Heart right ventricle (tissue), 16 donors: ENCODE measurements around the gene POP5. TPM values are rescaled to one million over a fixed set of nuclear protein-coding genes. Genes with fewer than 3 reads are reported as not detected.

Experiments used
- ATAC-seq, 8 donors: fragments of 200-7000 bp; cut with Tn5 transposase; one replicate each; pipeline ENCODE4 v1.9.1; 2020; ENCODE audit warnings: mild to moderate bottlenecking in 8 of 8, moderate library complexity in 8 of 8, moderate number of reproducible peaks in 1 of 8
- DNase-seq, 2 donors: peaks; one replicate each; pipeline ENCODE4 v3.0.0-alpha.2; 2020
- H3K27ac ChIP-seq, 10 donors: fragments of 200-600 bp; sonication (generic) in 2 of 10; one replicate each; pipeline versions ENCODE4 v1.5.0 to v1.8.0; 2020 to 2022; ENCODE audit warnings: mild to moderate bottlenecking in 3 of 10
- H3K27me3 ChIP-seq, 7 donors: fragments of 200-600 bp; one replicate each; pipeline ENCODE4 v1.8.0; 2021 to 2022; ENCODE audit warnings: mild to moderate bottlenecking in 2 of 7
- H3K36me3 ChIP-seq, 9 donors: fragments of 200-600 bp; sonication (generic) in 1 of 9; one replicate each; pipeline versions ENCODE4 v1.5.0 to v1.8.0; 2020 to 2022; ENCODE audit warnings: mild to moderate bottlenecking in 2 of 9
- H3K4me1 ChIP-seq, 9 donors: fragments of 200-600 bp; sonication (generic) in 1 of 9; one replicate each; pipeline versions ENCODE4 v1.5.0 to v1.8.0; 2020 to 2022; ENCODE audit warnings: mild to moderate bottlenecking in 4 of 9
- H3K4me3 ChIP-seq, 10 donors: fragments of 200-600 bp; sonication (generic) in 2 of 10; one replicate each; pipeline versions ENCODE4 v1.5.0 to v1.8.0; 2020 to 2022; ENCODE audit warnings: mild to moderate bottlenecking in 7 of 10, moderate library complexity in 2 of 10
- H3K9me3 ChIP-seq, 11 donors: fragments of 200-600 bp in 10 of 11; sonication (generic) in 2 of 11; one replicate each; pipeline versions ENCODE4 v1.5.0 to v1.8.0; 2013 to 2022; ENCODE audit warnings: mild to moderate bottlenecking in 2 of 11, control low read depth in 1 of 11, moderate library complexity in 1 of 11
- WGBS, 2 donors: extraction: QIAGEN DNeasy Blood & Tissue Kit; methylation state at CpG; one replicate each; pipeline ENCODE4 v1.1.7; 2013; ENCODE audit warnings: inconsistent platforms in 1 of 2; 5-methylcytosine and 5-hydroxymethylcytosine counted together
- intact Hi-C, 10 donors: fragments of 100-400 bp; cut with DNase I; formaldehyde crosslinking; loops; one replicate each; pipeline versions ENCODE4 v1.11.1 to v1.14.2; 2022
- polyA plus RNA-seq, 2 donors: library from polyadenylated mRNA; stranded (reverse); fragments of 200-250 nt; gene quantifications; one replicate each; pipeline ENCODE4 v1.2.3, GENCODE V29; 2013
- total RNA-seq, 10 donors: library from RNA; stranded (reverse); fragmentation: NEBNext Ultra II Directional in 3 of 10; extraction: Animal tissue kit (Norgen Biotek cat#: 25700) in 3 of 10; gene quantifications; one replicate each; pipeline versions ENCODE4 v1.2.1 to v1.2.4, GENCODE V29; 2021 to 2023
- TF ChIP-seq, protein P1 (sequence below), 9 donors: fragments of 200-600 bp; sonication (generic) in 2 of 9; IDR thresholded peaks; one replicate each; pipeline versions ENCODE4 v1.5.0 to v1.8.0; 2021 to 2022; ENCODE audit warnings: antibody characterized with exemption in 9 of 9, mild to moderate bottlenecking in 5 of 9, moderate library complexity in 1 of 9
- donor health status: Arrhythmogenic right ventricular cardiomyopathy.
- donor health status: ischemic (EF 13 %, LVEDD 7.1; RV severe dilation, severe dysfunction).
- donor health status: healthy with polysubstance abuse.
- donor health status: DM: no; HTN: yes; CAD: no.
- donor health status: DM: no; HTN: no; CAD: no.
- donor health status: ischemic (EF 25% LVEDD 6.9; RV normal size, moderate dysfunction).
- donor health status: ischemic (EF 25% LVEDD 5.7; RV mildly dilated, moderate dysfunction).
- donor health status: healthy.
- donor health status: DM: yes; HTN: yes; CAD: no.
- donor health status: Ischemic cardiomyopathy.
- donor health status: ischemic (EF 35%, LVEDD 5.7; RV mildly dilated, moderate dysfunction).
- donor health status: nonischemic (EF 11% LVEDD 7.7; RV severe dilation, severe dysfunction).
- donor health status: DM: yes; HTN: yes; CAD: no.
- donor health status: PGD.
- donor health status: ischemic (EF 29% LVEDD 5.4; RV normal size, mild dysfunction).
- donor health status: nonischemic (EF 23%, LVEDD 6.1; RV moderate dilation, normal function).

The POP5 gene
- total and polyA plus RNA-seq, 12 donors = 21.1 to 59.6 (median 36.9) TPM

DNA sequence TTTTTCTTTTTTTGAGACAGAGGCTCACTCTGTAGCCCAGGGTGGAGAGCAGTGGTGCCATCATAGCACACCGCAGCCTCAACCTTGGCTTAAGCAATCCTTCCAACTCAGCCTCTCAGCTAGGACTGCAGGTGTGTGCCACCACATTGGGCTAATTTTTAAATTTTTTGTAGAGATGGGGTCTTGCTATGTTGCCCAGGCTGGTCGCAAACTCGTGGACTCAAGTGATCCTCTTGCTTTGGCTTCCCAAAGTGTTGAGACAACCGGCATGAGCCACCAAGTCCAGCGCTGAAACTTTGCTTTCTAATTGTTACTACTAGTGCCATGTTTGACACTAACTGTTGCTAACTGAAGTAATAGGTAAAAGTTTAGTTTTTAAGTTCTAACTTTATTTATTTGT, 39.0 kb downstream of the POP5 start:
- H3K4me1 ChIP-seq = peaks cover 20 to 96% (median 89%) of the 10 kb centered on the region in 9 donors
- H3K27ac ChIP-seq = peak overlapping the region in 7 of 10 donors; percentile 4 to 99 (median 25)
- TF ChIP-seq, protein P1, sequence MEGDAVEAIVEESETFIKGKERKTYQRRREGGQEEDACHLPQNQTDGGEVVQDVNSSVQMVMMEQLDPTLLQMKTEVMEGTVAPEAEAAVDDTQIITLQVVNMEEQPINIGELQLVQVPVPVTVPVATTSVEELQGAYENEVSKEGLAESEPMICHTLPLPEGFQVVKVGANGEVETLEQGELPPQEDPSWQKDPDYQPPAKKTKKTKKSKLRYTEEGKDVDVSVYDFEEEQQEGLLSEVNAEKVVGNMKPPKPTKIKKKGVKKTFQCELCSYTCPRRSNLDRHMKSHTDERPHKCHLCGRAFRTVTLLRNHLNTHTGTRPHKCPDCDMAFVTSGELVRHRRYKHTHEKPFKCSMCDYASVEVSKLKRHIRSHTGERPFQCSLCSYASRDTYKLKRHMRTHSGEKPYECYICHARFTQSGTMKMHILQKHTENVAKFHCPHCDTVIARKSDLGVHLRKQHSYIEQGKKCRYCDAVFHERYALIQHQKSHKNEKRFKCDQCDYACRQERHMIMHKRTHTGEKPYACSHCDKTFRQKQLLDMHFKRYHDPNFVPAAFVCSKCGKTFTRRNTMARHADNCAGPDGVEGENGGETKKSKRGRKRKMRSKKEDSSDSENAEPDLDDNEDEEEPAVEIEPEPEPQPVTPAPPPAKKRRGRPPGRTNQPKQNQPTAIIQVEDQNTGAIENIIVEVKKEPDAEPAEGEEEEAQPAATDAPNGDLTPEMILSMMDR (IDR thresholded peaks at IDR 0.05) = no peak
- no peaks in the 10 kb centered on the region for H3K27me3 ChIP-seq
- DNase-seq (no peak), ATAC-seq (no peak)
- intact Hi-C loops = no loop called here
- H3K9me3 ChIP-seq = no peaks in the 10 kb centered on the region
- no peak overlapping the region for H3K4me3 ChIP-seq
- WGBS, 2 donors = 98 to 99% methylated on average over 5 of the region's 5 CpGs
- peaks cover 0 to 78% (median 10%) of the 10 kb centered on the region in 9 donors for H3K36me3 ChIP-seq

DNA sequence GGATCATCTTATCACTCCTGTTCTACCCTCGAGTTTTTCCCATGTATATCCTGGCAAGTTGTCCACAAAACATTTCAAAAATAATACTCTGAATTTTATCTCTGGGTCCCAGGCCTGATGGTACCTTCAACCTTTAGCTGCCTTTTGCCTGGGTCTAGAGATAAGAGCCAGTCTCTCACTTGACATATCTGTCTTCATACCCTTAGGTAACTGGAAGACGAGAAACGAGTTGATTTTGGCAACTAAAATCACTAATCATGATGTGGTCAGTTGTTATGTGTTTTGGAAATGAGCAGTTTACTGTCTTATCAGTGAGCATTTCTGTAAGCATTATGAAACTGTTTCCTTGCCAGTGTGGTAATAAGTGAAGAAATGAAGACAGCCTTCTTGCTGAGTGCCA, 40.8 kb downstream of the POP5 start:
- Histone ChIP-seq H3K27ac (peak overlapping the region in 9 of 10 donors; percentile 68 to 99 (median 95)), H3K4me1 (peaks cover 27 to 98% (median 90%) of the 10 kb centered on the region in 9 donors), H3K36me3 (peaks cover 0 to 72% (median 0%) of the 10 kb centered on the region in 9 donors), H3K27me3 (no peaks in the 10 kb centered on the region), H3K9me3 (no peaks in the 10 kb centered on the region), H3K4me3 (peak overlapping the region in 1 of 10 donors; percentile 7)
- TF ChIP-seq, protein P1 (IDR thresholded peaks at IDR 0.05) = no peak
- ATAC-seq (peak in 4 of 8 donors; percentile 3 to 32 (median 13)), DNase-seq (no peak)
- intact Hi-C loops = no loop called here
- WGBS, 2 donors = 6 to 8% methylated on average over 3 of the region's 3 CpGs

DNA sequence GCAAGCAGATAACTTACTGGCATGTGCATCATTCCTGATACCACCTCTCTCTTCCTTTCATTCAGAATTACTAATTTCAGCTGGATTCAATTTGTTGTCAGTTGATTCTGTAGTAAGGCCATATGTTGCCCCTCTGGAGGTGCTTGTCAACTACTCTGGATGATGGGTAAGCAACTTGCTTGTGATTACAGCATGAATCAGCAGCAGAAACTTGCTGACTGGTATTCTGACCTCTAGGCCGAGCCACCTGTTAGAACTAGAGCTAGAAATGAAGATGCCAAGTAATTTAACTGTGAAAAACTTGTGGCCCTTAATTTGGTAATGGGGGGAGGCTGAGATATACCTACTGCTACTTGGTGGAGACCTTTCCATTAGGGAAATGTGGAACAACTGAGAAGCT, 41.9 kb downstream of the POP5 start:
- Histone ChIP-seq H3K4me3 (peak overlapping the region in 6 of 10 donors; percentile 2 to 98 (median 92)), H3K27ac (peak overlapping the region; percentile 68 to 99 (median 95)), H3K4me1 (peaks cover 27 to 92% (median 85%) of the 10 kb centered on the region in 9 donors), H3K27me3 (no peaks in the 10 kb centered on the region), H3K36me3 (peaks cover 0 to 64% (median 0%) of the 10 kb centered on the region in 9 donors), H3K9me3 (no peaks in the 10 kb centered on the region)
- TF ChIP-seq, protein P1 (IDR thresholded peaks at IDR 0.05) = no peak
- DNase-seq = no peak
- intact Hi-C loops = loop anchor here in 1 of 10 donors (5.0 kb wide), 1 partner anchor 42 kb away; the partner anchor contains the start of gene DYNLL1
- ATAC-seq = peak in 3 of 8 donors; percentile 31 to 54 (median 48)
- 30 to 44% methylated on average over 1 of the region's 1 CpG for WGBS, 2 donors

DNA sequence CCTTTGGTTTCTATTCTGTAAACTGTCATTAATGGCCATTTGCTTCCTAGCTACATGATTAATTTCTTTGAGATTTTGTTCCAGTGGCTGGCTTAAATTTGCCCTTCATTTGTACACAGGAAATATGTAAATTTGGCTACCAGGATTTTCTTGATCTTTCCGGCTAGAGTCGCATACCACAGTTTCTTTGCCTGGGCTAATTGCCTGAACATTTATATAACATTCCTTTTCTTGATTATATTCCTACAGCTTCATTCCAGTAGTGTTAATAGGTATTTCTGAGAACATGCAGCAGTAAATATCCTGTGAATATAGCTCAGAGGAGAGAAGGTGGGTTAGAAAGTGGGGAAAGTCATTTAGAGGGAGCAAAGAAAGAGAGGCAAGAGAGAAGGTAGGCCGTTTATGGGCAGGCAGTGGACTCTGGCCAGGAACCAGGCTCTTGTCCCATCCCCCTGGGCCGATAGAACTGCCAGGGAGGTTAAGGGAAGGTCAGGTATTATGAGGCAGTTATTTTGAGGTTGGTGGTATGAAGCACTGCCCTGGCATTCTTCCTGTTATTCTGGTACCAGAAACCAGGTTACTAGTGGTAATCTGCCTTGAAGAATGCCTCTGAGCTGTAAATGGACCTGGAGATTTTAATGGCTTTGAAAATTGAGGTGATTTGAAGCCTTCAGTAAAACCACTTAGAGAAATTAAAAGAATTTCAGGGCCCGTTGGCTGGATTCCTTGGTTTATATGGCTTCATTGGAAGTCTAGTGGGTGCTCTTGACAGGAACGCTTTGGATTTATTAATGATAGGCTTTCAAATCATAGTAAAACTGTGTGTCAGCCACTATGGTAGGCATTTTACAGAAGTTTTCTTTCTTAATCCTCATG, 42.7 kb downstream of the POP5 start:
- intact Hi-C loops = loop anchor here in 1 of 10 donors (5.0 kb wide), 1 partner anchor 41 kb away; the partner anchor contains the start of gene DYNLL1
- TF ChIP-seq, protein P1 (IDR thresholded peaks at IDR 0.05) = no peak

More for the DNA sequence above, 42.7 kb downstream of the POP5 start:
- Histone ChIP-seq H3K36me3 (peaks cover 0 to 56% (median 0%) of the 10 kb centered on the region in 9 donors), H3K4me1 (peaks cover 27 to 87% (median 78%) of the 10 kb centered on the region in 9 donors), H3K27ac (peak overlapping the region; percentile 68 to 99 (median 95)), H3K4me3 (peak overlapping the region in 9 of 10 donors; percentile 17 to 98 (median 95)), H3K27me3 (no peaks in the 10 kb centered on the region), H3K9me3 (no peaks in the 10 kb centered on the region)
- ATAC-seq = peak; percentile 60 to 89 (median 80)
- peak; percentile 59 to 81 for DNase-seq
- 10 to 12% methylated on average over 6 of the region's 6 CpGs for WGBS, 2 donors
